Epithelial cell of esophagus (primary cell): Measurements from ENCODE around the gene NECAB2.

Experiments used
- DNase-seq: peaks from one replicate; pipeline ENCODE4 v3.0.0; 2010; ENCODE audit warnings: low read depth
- H3K4me3 ChIP-seq: 2 replicates; pipeline ENCODE4 v1.5.1; 2011; ENCODE audit warnings: mild to moderate bottlenecking, low read length, control low read depth
- TF ChIP-seq, protein P1 (sequence below): IDR thresholded peaks from 2 replicates; pipeline ENCODE4 v1.5.1; 2011; ENCODE audit warnings: low read depth, mild to moderate bottlenecking, low read length, control low read depth, inconsistent platforms; ENCODE audit not compliant: insufficient read depth; ENCODE audit errors: missing control alignments

Gene NECAB2

DNA sequence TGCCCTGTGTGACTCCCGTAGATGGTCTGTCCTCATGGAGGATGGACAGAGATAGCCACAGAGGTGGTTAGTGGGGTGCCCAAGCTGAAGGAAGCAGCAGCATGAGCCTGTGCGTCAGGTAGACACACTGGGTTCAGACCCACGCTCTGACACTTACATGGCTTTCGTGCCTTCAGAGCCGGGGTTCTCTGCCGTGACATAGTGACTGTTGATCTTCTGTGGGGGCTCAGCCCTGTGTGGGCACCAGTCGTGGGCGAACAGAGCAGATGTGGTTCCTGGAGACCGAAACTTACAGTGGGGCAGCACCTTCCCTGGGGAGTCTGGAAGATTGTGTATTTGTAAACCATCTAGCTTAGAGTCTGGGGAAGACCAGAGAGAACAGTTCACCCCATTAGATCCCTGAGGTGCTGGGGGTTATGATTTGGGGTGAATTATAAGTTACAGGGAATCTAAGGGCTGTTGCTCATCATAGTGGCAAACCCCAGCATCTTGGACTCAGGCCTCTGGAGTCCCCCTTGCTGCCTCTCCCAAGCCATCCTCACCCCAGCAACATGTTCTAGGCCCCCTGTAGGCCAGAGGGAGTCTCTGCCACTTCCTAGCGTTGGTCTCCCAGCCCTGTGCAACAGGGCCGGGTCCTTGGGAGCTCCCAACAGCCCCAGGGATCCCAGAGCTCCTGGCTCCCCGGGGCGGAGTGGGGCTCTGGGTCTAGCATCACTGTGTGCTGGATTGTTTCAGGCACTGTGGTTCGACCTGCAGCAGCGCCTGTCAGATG lies 28.6 kb downstream of the NECAB2 start:
- no peak for DNase-seq
- TF ChIP-seq, protein P1, sequence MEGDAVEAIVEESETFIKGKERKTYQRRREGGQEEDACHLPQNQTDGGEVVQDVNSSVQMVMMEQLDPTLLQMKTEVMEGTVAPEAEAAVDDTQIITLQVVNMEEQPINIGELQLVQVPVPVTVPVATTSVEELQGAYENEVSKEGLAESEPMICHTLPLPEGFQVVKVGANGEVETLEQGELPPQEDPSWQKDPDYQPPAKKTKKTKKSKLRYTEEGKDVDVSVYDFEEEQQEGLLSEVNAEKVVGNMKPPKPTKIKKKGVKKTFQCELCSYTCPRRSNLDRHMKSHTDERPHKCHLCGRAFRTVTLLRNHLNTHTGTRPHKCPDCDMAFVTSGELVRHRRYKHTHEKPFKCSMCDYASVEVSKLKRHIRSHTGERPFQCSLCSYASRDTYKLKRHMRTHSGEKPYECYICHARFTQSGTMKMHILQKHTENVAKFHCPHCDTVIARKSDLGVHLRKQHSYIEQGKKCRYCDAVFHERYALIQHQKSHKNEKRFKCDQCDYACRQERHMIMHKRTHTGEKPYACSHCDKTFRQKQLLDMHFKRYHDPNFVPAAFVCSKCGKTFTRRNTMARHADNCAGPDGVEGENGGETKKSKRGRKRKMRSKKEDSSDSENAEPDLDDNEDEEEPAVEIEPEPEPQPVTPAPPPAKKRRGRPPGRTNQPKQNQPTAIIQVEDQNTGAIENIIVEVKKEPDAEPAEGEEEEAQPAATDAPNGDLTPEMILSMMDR = no peak
- no peak overlapping the region for H3K4me3 ChIP-seq

DNA sequence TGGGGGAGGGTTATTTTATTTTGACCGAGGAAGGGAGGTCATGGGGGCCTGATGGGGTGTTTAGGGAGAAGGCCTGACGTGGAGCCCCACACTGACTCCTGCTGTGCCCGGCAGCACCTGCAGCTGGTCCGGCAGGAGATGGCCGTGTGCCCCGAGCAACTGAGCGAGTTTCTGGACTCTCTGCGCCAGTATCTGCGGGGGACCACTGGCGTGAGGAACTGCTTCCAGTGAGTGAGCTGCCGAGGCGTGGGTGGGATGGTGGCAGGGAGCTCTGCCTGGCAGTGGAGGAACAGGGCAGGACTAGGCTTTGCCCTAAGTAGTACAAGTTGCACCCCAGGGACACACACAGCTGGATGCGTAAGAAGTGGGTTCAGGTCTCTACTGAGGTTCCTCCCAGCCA lies 30.0 kb downstream of the NECAB2 start:
- no peak for DNase-seq
- H3K4me3 ChIP-seq = no peak overlapping the region
- TF ChIP-seq, protein P1 = no peak

DNA sequence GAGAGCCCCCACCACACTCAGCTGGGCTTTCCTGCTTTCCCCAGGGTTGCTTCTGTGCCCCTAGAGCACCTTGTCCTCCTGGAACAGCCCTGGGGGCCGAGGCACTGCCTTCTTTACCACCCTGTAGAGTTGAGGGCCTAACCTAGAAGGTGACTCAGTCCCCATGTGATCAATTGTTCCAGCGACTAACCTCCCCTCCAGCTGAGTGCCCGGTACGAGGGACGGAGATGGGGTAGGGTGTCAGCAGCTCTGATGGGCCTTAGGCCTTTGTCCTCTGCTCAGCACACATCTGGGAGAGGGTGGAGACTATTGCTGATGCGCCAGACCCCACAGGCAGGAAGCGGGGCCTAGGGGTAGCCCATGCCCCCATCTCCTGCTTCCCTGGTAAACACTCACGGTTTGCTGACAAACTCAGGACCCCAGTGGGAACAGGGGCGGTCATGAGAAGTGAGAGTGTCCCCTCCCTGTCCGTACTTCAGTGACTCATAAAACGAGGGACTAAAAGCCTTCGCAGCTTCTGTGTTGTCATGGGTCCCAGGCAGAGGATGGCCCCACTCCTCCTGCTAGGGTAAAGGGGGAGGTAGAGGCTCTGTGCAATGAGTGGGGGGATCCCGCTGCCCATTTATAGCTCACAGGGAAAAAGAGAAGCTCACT lies 33.1 kb downstream of the NECAB2 start:
- no peak overlapping the region for H3K4me3 ChIP-seq
- no peak for DNase-seq
- TF ChIP-seq, protein P1 = no peak

DNA sequence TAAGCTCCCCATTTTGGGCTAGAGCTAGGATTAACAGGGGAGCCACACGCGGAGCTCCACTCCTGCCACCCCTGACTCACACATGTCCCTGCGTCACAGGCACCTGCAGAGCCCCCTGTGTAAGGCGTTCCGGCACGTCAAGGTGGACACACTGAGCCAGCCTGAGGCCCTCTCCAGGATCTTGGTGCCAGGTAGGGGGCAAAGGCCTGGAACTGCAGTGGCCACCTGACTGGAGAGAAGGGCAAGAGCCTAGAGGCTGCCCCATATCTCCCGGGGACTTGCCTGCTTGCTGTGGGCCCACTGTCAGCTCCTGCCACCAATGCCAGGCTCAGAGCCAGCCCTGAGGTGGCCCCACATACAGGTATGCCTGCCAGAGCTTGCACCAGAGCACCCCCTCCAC lies 33.7 kb downstream of the NECAB2 start:
- H3K4me3 ChIP-seq = no peak overlapping the region
- TF ChIP-seq, protein P1 = no peak

DNA sequence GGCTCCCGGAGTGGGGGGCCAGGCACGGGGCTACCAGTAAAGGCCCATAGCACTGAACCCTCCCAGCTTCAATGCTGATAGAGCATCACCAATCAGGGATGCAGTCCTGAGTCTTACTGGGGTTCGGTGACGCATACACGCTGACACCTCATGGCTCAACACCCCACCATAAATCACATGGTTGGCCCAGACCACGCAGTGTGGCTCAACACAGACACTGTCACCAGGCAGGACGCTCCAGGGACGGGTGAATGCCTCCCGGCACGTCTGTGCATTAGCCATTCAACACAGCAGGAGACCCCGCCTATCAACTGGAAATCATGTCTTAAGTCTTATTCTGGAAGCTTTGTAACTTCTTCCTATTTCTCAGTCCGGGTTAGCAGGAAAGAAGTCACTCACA lies 35.0 kb downstream of the NECAB2 start:
- DNase-seq = no peak

More for the DNA sequence above, 33.7 kb downstream of the NECAB2 start:
- DNase-seq = no peak

DNA sequence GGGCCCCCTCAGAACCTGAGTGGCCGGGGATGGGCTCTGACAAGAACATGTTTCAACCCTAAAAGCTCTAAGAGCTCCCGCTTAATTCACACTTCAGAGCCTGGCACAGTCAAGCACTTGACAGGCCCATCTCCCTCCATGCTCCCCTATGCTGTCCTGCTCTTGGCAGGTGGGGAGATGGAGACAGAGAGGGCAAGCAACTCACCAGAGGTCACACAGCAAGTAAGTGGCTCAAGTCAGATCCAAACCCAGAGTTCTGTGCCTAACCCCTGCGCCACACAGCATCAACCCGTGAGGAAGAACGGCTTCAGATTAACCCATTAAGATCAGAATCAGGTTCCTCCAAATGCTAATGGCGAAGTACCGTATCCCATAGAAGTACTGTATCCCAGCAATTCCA lies 36.4 kb downstream of the NECAB2 start:
- TF ChIP-seq, protein P1 = no peak
- no peak overlapping the region for H3K4me3 ChIP-seq
- no peak for DNase-seq

More for the DNA sequence above, 35.0 kb downstream of the NECAB2 start:
- no peak overlapping the region for H3K4me3 ChIP-seq
- TF ChIP-seq, protein P1 = no peak

DNA sequence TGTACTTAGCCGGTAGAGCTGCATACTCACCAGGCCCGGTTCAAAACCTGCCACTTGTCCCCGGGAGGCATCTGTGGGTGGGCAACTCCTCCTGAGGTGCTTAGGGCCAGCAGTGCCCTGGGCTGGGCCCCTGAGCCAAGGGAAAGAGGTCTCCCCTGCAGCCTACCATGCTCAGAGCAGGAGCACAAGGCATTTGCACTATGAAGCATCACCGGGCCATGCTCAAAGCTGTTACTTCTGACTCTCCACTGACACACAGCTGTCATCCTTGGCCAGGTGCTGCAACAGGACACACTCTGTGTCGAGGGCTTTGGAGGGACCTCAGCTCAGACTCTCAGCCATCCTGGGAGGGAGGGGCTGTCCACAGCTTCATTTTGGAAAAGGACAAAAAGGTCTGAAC lies 37.3 kb downstream of the NECAB2 start:
- DNase-seq = no peak
- TF ChIP-seq, protein P1 = no peak
- H3K4me3 ChIP-seq = no peak overlapping the region
